HEK293 (cell line): ENCODE data around the gene EBI3.

ENCODE experiments used
- AEBP2 ChIP-seq: fragments of 450-650 bp; formaldehyde crosslinking; IDR thresholded peaks from 2 replicates; pipeline ENCODE4 v1.5.1; 2016; ENCODE audit warnings: missing biosample characterization, missing genetic modification characterization, borderline replicate concordance
- BCL11A ChIP-seq: fragments of 450-650 bp; formaldehyde crosslinking; IDR thresholded peaks from 2 replicates; pipeline ENCODE4 v1.5.1; 2016; ENCODE audit warnings: low read depth, missing biosample characterization, missing genetic modification characterization
- GFI1B ChIP-seq: fragments of 450-650 bp; formaldehyde crosslinking; IDR thresholded peaks from 2 replicates; pipeline ENCODE4 v1.5.1; 2016; ENCODE audit warnings: missing biosample characterization, missing genetic modification characterization
- GLI4 ChIP-seq: fragments of 450-650 bp; formaldehyde crosslinking; IDR thresholded peaks from 2 replicates; pipeline ENCODE4 v1.5.1; 2016; ENCODE audit warnings: missing biosample characterization, missing genetic modification characterization
- GLIS2 ChIP-seq: fragments of 450-650 bp; formaldehyde crosslinking; IDR thresholded peaks from 2 replicates; pipeline ENCODE4 v1.5.1; 2016; ENCODE audit warnings: missing biosample characterization, missing genetic modification characterization
- KLF1 ChIP-seq: fragments of 450-650 bp; formaldehyde crosslinking; IDR thresholded peaks from 2 replicates; pipeline ENCODE4 v1.5.1; 2016; ENCODE audit warnings: missing biosample characterization, missing genetic modification characterization
- KLF10 ChIP-seq: fragments of 450-650 bp; IDR thresholded peaks from 2 replicates; pipeline ENCODE4 v1.5.1; 2018; ENCODE audit warnings: missing biosample characterization, mild to moderate bottlenecking, missing genetic modification characterization
- KLF16 ChIP-seq: fragments of 450-650 bp; formaldehyde crosslinking; IDR thresholded peaks from 2 replicates; pipeline ENCODE4 v1.5.1; 2017; ENCODE audit warnings: missing biosample characterization, missing genetic modification characterization
- KLF8 ChIP-seq: fragments of 450-650 bp; formaldehyde crosslinking; IDR thresholded peaks from 2 replicates; pipeline ENCODE4 v1.5.1; 2016; ENCODE audit warnings: missing biosample characterization, missing genetic modification characterization
- ZBTB17 ChIP-seq: fragments of 450-650 bp; formaldehyde crosslinking; IDR thresholded peaks from 2 replicates; pipeline ENCODE4 v1.5.1; 2016; ENCODE audit warnings: missing biosample characterization, missing genetic modification characterization
- ZBTB44 ChIP-seq: fragments of 450-650 bp; IDR thresholded peaks from 2 replicates; pipeline ENCODE4 v1.5.1; 2018; ENCODE audit warnings: missing biosample characterization, mild to moderate bottlenecking, missing genetic modification characterization
- ZBTB8A ChIP-seq: fragments of 450-650 bp; formaldehyde crosslinking; IDR thresholded peaks from 2 replicates; pipeline ENCODE4 v1.5.1; 2016; ENCODE audit warnings: missing biosample characterization, missing genetic modification characterization
- ZFHX2 ChIP-seq: fragments of 450-650 bp; formaldehyde crosslinking; conservative IDR thresholded peaks from 2 replicates; pipeline ENCODE4 v1.5.1; 2016; ENCODE audit warnings: missing biosample characterization, missing genetic modification characterization
- ZIC2 ChIP-seq: fragments of 450-650 bp; formaldehyde crosslinking; IDR thresholded peaks from 2 replicates; pipeline ENCODE4 v1.5.1; 2016; ENCODE audit warnings: missing biosample characterization, missing genetic modification characterization
- ZNF121 ChIP-seq: fragments of 450-650 bp; formaldehyde crosslinking; IDR thresholded peaks from 2 replicates; pipeline ENCODE4 v1.5.1; 2016; ENCODE audit warnings: missing biosample characterization, missing genetic modification characterization
- ZNF133 ChIP-seq: fragments of 450-650 bp; formaldehyde crosslinking; IDR thresholded peaks from 2 replicates; pipeline ENCODE4 v1.5.1; 2016; ENCODE audit warnings: missing biosample characterization, missing genetic modification characterization
- ZNF138 ChIP-seq: fragments of 450-650 bp; formaldehyde crosslinking; IDR thresholded peaks from 2 replicates; pipeline ENCODE4 v1.5.1; 2016; ENCODE audit warnings: missing biosample characterization, missing genetic modification characterization, borderline replicate concordance
- ZNF157 ChIP-seq: fragments of 450-650 bp; formaldehyde crosslinking; IDR thresholded peaks from 2 replicates; pipeline ENCODE4 v1.5.1; 2016; ENCODE audit warnings: missing biosample characterization, missing genetic modification characterization
- ZNF211 ChIP-seq: fragments of 450-650 bp; formaldehyde crosslinking; IDR thresholded peaks from 2 replicates; pipeline ENCODE4 v1.5.1; 2016; ENCODE audit warnings: low read depth, missing biosample characterization, missing genetic modification characterization
- ZNF335 ChIP-seq: fragments of 450-650 bp; formaldehyde crosslinking; conservative IDR thresholded peaks from 2 replicates; pipeline ENCODE4 v1.5.1; 2016; ENCODE audit warnings: missing biosample characterization, missing genetic modification characterization
- ZNF501 ChIP-seq: fragments of 450-650 bp; formaldehyde crosslinking; IDR thresholded peaks from 2 replicates; pipeline ENCODE4 v1.5.1; 2016; ENCODE audit warnings: missing biosample characterization, missing genetic modification characterization
- ZNF549 ChIP-seq: fragments of 450-650 bp; IDR thresholded peaks from 2 replicates; pipeline ENCODE4 v1.5.1; 2018; ENCODE audit warnings: missing biosample characterization, missing genetic modification characterization, mild to moderate bottlenecking, inconsistent platforms, moderate library complexity
- ZNF555 ChIP-seq: fragments of 450-650 bp; formaldehyde crosslinking; conservative IDR thresholded peaks from 2 replicates; pipeline ENCODE4 v1.5.1; 2017; ENCODE audit warnings: missing biosample characterization, mild to moderate bottlenecking, missing genetic modification characterization, inconsistent platforms
- ZNF558 ChIP-seq: fragments of 450-650 bp; formaldehyde crosslinking; IDR thresholded peaks from 2 replicates; pipeline ENCODE4 v1.5.1; 2016; ENCODE audit warnings: missing biosample characterization, missing genetic modification characterization
- ZNF571 ChIP-seq: fragments of 450-650 bp; formaldehyde crosslinking; IDR thresholded peaks from 2 replicates; pipeline ENCODE4 v1.5.0; 2017; ENCODE audit warnings: missing biosample characterization, missing genetic modification characterization
- ZNF704 ChIP-seq: fragments of 450-650 bp; formaldehyde crosslinking; IDR thresholded peaks from 2 replicates; pipeline ENCODE4 v1.5.1; 2016; ENCODE audit warnings: missing biosample characterization, missing genetic modification characterization
- ZNF76 ChIP-seq: fragments of 450-650 bp; formaldehyde crosslinking; IDR thresholded peaks from 2 replicates; pipeline ENCODE4; 2016; ENCODE audit warnings: low read depth, missing biosample characterization, missing genetic modification characterization, borderline replicate concordance
- ZNF777 ChIP-seq: fragments of 450-650 bp; formaldehyde crosslinking; IDR thresholded peaks from 2 replicates; pipeline ENCODE4 v1.5.1; 2017; ENCODE audit warnings: missing biosample characterization, missing genetic modification characterization, borderline replicate concordance
- TF ChIP-seq, protein P1 (sequence below): fragments of 450-650 bp; formaldehyde crosslinking; IDR thresholded peaks from 2 replicates; pipeline ENCODE4 v1.5.1; 2017; ENCODE audit warnings: missing biosample characterization, missing genetic modification characterization
- TF ChIP-seq, protein P2 (sequence below): fragments of 450-650 bp; formaldehyde crosslinking; IDR thresholded peaks from 2 replicates; pipeline ENCODE4 v1.5.1; 2017; ENCODE audit warnings: missing biosample characterization, missing genetic modification characterization
- TF ChIP-seq, protein P3 (sequence below): fragments of 450-650 bp; formaldehyde crosslinking; IDR thresholded peaks from 2 replicates; pipeline ENCODE4 v1.5.1; 2016; ENCODE audit warnings: missing biosample characterization, missing genetic modification characterization, low read depth

EBI3 gene

GRCh38 chr19:4267101-4267900, 38.0 kb downstream of the EBI3 start (continued):
- TF ChIP-seq, protein P1, sequence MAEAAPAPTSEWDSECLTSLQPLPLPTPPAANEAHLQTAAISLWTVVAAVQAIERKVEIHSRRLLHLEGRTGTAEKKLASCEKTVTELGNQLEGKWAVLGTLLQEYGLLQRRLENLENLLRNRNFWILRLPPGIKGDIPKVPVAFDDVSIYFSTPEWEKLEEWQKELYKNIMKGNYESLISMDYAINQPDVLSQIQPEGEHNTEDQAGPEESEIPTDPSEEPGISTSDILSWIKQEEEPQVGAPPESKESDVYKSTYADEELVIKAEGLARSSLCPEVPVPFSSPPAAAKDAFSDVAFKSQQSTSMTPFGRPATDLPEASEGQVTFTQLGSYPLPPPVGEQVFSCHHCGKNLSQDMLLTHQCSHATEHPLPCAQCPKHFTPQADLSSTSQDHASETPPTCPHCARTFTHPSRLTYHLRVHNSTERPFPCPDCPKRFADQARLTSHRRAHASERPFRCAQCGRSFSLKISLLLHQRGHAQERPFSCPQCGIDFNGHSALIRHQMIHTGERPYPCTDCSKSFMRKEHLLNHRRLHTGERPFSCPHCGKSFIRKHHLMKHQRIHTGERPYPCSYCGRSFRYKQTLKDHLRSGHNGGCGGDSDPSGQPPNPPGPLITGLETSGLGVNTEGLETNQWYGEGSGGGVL (tag by site-specific recombination): no peak
- TF ChIP-seq ZIC2: no peak
- no peak for TF ChIP-seq ZNF76
- TF ChIP-seq ZBTB17 (tag by site-specific recombination): no peak
- TF ChIP-seq ZNF133 (tag by site-specific recombination): no peak
- no peak for TF ChIP-seq ZNF121 (tag by site-specific recombination)
- TF ChIP-seq ZNF138 (tag by site-specific recombination): no peak
- no peak for TF ChIP-seq KLF10 (tag by site-specific recombination)
- TF ChIP-seq ZNF157 (tag by site-specific recombination): no peak
- no peak for TF ChIP-seq ZNF558 (tag by site-specific recombination)
- no peak for TF ChIP-seq ZNF777 (tag by site-specific recombination)
- TF ChIP-seq, protein P2, sequence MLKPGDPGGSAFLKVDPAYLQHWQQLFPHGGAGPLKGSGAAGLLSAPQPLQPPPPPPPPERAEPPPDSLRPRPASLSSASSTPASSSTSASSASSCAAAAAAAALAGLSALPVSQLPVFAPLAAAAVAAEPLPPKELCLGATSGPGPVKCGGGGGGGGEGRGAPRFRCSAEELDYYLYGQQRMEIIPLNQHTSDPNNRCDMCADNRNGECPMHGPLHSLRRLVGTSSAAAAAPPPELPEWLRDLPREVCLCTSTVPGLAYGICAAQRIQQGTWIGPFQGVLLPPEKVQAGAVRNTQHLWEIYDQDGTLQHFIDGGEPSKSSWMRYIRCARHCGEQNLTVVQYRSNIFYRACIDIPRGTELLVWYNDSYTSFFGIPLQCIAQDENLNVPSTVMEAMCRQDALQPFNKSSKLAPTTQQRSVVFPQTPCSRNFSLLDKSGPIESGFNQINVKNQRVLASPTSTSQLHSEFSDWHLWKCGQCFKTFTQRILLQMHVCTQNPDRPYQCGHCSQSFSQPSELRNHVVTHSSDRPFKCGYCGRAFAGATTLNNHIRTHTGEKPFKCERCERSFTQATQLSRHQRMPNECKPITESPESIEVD (tag by site-specific recombination): no peak
- TF ChIP-seq KLF16 (tag by site-specific recombination): no peak
- 0 out of 2 replicates have a peak, but pooled peaks have one; percentile 18 for TF ChIP-seq BCL11A
- peak; percentile 5; the same call in 1 of the 2 replicates for TF ChIP-seq KLF1 (tag by site-specific recombination)
- no peak for TF ChIP-seq ZNF549 (tag by site-specific recombination)
- TF ChIP-seq ZNF335 (tag by site-specific recombination): 0 out of 2 replicates have a peak, but pooled peaks have one; percentile 12
- peak; percentile 30; the same call in 1 of the 2 replicates for TF ChIP-seq ZFHX2
- no peak for TF ChIP-seq ZNF704 (tag by site-specific recombination)
- TF ChIP-seq GLI4: peak; percentile 100
- no peak for TF ChIP-seq ZNF555 (tag by site-specific recombination)
- no peak for TF ChIP-seq ZNF211 (tag by site-specific recombination)
- TF ChIP-seq AEBP2 (tag by site-specific recombination): no peak
- no peak for TF ChIP-seq KLF8
- TF ChIP-seq GLIS2 (tag by site-specific recombination): peak; percentile 79; the same call in 1 of the 2 replicates
- no peak for TF ChIP-seq GFI1B (tag by site-specific recombination)
- no peak; the same call in none of the 2 replicates for TF ChIP-seq ZBTB8A (tag by site-specific recombination)
- TF ChIP-seq ZNF501: no peak
- TF ChIP-seq, protein P3, sequence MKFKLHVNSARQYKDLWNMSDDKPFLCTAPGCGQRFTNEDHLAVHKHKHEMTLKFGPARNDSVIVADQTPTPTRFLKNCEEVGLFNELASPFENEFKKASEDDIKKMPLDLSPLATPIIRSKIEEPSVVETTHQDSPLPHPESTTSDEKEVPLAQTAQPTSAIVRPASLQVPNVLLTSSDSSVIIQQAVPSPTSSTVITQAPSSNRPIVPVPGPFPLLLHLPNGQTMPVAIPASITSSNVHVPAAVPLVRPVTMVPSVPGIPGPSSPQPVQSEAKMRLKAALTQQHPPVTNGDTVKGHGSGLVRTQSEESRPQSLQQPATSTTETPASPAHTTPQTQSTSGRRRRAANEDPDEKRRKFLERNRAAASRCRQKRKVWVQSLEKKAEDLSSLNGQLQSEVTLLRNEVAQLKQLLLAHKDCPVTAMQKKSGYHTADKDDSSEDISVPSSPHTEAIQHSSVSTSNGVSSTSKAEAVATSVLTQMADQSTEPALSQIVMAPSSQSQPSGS: no peak
- no peak for TF ChIP-seq ZBTB44 (tag by site-specific recombination)
- TF ChIP-seq ZNF571 (tag by site-specific recombination): no peak
